GM18517 (cell line): ENCODE measurements around the gene COL20A1.
"Not testable (repeated sequence)": the region's sequence is repeated elsewhere in the genome, so short reads cannot be mapped to it uniquely, and the experiment has no call there.

ENCODE experiments used
- ATAC-seq: cut with Tn5 transposase; IDR thresholded peaks from one replicate; pipeline ENCODE4 v1.9.1; 2021; ENCODE audit warnings: mild to moderate bottlenecking, moderate library complexity; ENCODE audit not compliant: unreplicated experiment

COL20A1 gene

GRCh38 chr20:63371291-63371865, 78.4 kb downstream of the COL20A1 start:
- no peak for ATAC-seq

GRCh38 chr20:63372971-63373885, 80.2 kb downstream of the COL20A1 start:
- ATAC-seq: no peak

GRCh38 chr20:63373996-63374395, 81.0 kb downstream of the COL20A1 start:
- no peak for ATAC-seq

- no peak for ATAC-seq
Observed at GRCh38 chr20:63374504-63374903, 81.5 kb downstream of the COL20A1 start.

- no peak for ATAC-seq
Observed at GRCh38 chr20:63375438-63375837, 82.5 kb downstream of the COL20A1 start.

- ATAC-seq: no peak
Observed at GRCh38 chr20:63376283-63377250, 83.6 kb downstream of the COL20A1 start.

GRCh38 chr20:63377256-63377941, 84.4 kb downstream of the COL20A1 start:
- ATAC-seq: no peak

GRCh38 chr20:63377951-63378381, 85.0 kb downstream of the COL20A1 start:
- no peak for ATAC-seq

GRCh38 chr20:63378626-63379025, 85.6 kb downstream of the COL20A1 start:
- ATAC-seq: no peak

GRCh38 chr20:63379296-63379695, 86.3 kb downstream of the COL20A1 start:
- ATAC-seq: no peak

GRCh38 chr20:63379872-63380271, 86.9 kb downstream of the COL20A1 start:
- ATAC-seq: not testable (repeated sequence)

- no peak for ATAC-seq
Observed at GRCh38 chr20:63380346-63380870, 87.4 kb downstream of the COL20A1 start.

GRCh38 chr20:63381781-63382431, 88.9 kb downstream of the COL20A1 start:
- ATAC-seq: no peak

GRCh38 chr20:63382551-63383300, 89.7 kb downstream of the COL20A1 start:
- ATAC-seq: no peak

- ATAC-seq: no peak
Observed at GRCh38 chr20:63383556-63383955, 90.6 kb downstream of the COL20A1 start.

- no peak for ATAC-seq
Observed at GRCh38 chr20:63384336-63384735, 91.3 kb downstream of the COL20A1 start.
